WERI-Rb-1 (cell line): Measurements from ENCODE around the gene TGFB1I1.

ENCODE experiments used
- DNase-seq: peaks from one replicate; pipeline ENCODE4 v3.0.0-alpha.2; 2020
- H3K27ac ChIP-seq: fragments of 250-450 bp; sonication (Bioruptor Pico); 2 replicates; pipeline ENCODE4 v1.5.1; 2020; ENCODE audit warnings: mild to moderate bottlenecking, moderate library complexity
- H3K27me3 ChIP-seq: fragments of 250-450 bp; sonication (Bioruptor Pico); 2 replicates; pipeline ENCODE4 v1.5.1; 2021; ENCODE audit warnings: mild to moderate bottlenecking, low read depth, moderate library complexity; ENCODE audit not compliant: insufficient read depth, severe bottlenecking
- H3K36me3 ChIP-seq: fragments of 250-450 bp; sonication (Bioruptor Pico); 2 replicates; pipeline ENCODE4 v1.5.1; 2020; ENCODE audit warnings: mild to moderate bottlenecking, moderate library complexity
- H3K4me3 ChIP-seq: 2 replicates; pipeline ENCODE4 v1.5.1; 2011; ENCODE audit warnings: low read depth, mild to moderate bottlenecking, control low read depth, low read length
- H3K9me3 ChIP-seq: fragments of 250-450 bp; sonication (Bioruptor Pico); 2 replicates; pipeline ENCODE4 v1.5.1; 2021; ENCODE audit warnings: mild to moderate bottlenecking, moderate library complexity; ENCODE audit not compliant: severe bottlenecking
- CTCF ChIP-seq: IDR thresholded peaks from 2 replicates; pipeline ENCODE4 v1.5.1; 2011; ENCODE audit warnings: low read depth, mild to moderate bottlenecking, control low read depth, inconsistent platforms, low read length

TGFB1I1 gene

GRCh38 chr16:31507617-31507928, 35.6 kb downstream of the TGFB1I1 start:
- H3K4me3 ChIP-seq: peak overlapping the region; percentile 76
- H3K36me3 ChIP-seq: no peaks in the 10 kb centered on the region
- no peak for DNase-seq
- peaks cover 5% of the 10 kb centered on the region for H3K9me3 ChIP-seq
- no peak for TF ChIP-seq CTCF
- H3K27me3 ChIP-seq: peaks cover 12% of the 10 kb centered on the region
- H3K27ac ChIP-seq: peak overlapping the region; percentile 85

GRCh38 chr16:31507929-31508705, 36.2 kb downstream of the TGFB1I1 start, which contains the start of gene RUSF1:
TSS of gene RUSF1 (minus strand) at chr16:31508391. CDS start at chr16:31508373, 18 bp downstream.
- DNase-seq: peak; percentile 89
- peak within 1 kb of the TSS; percentile 76 for H3K4me3 ChIP-seq
- peaks cover 18% of the 10 kb centered on the region for H3K27me3 ChIP-seq
- H3K36me3 ChIP-seq: no peaks in the 10 kb centered on the region
- peak within 1 kb of the TSS; percentile 85 for H3K27ac ChIP-seq
- H3K9me3 ChIP-seq: peaks cover 8% of the 10 kb centered on the region
- TF ChIP-seq CTCF: no peak

GRCh38 chr16:31508706-31509195, 36.8 kb downstream of the TGFB1I1 start:
- H3K4me3 ChIP-seq: peak overlapping the region; percentile 76
- H3K36me3 ChIP-seq: no peaks in the 10 kb centered on the region
- H3K27me3 ChIP-seq: peaks cover 23% of the 10 kb centered on the region
- no peak for TF ChIP-seq CTCF
- no peak for DNase-seq
- peaks cover 8% of the 10 kb centered on the region for H3K9me3 ChIP-seq
- H3K27ac ChIP-seq: peak overlapping the region; percentile 85

GRCh38 chr16:31513126-31513525, 41.2 kb downstream of the TGFB1I1 start:
- Histone ChIP-seq H3K36me3 (no peaks in the 10 kb centered on the region), H3K4me3 (no peak overlapping the region), H3K27me3 (peaks cover 57% of the 10 kb centered on the region), H3K27ac (no peak overlapping the region), H3K9me3 (peaks cover 13% of the 10 kb centered on the region)
- TF ChIP-seq CTCF: no peak
- DNase-seq: no peak

GRCh38 chr16:31513884-31514283, 41.9 kb downstream of the TGFB1I1 start:
- no peak for DNase-seq
- H3K4me3 ChIP-seq: no peak overlapping the region
- TF ChIP-seq CTCF: no peak

More at GRCh38 chr16:31513884-31514283, 41.9 kb downstream of the TGFB1I1 start:
- peaks cover 13% of the 10 kb centered on the region for H3K9me3 ChIP-seq
- H3K27ac ChIP-seq: no peak overlapping the region
- H3K27me3 ChIP-seq: peaks cover 61% of the 10 kb centered on the region
- H3K36me3 ChIP-seq: no peaks in the 10 kb centered on the region
